Adrenal gland (tissue), 5 donors: ENCODE data around the gene AKR1A1.

Source experiments
- CTCF ChIP-seq, 6 experiments: fragments of 450-650 bp in 4 of 6; fragments of 200-600 bp in 2 of 6; sonication (generic) in 1 of 6; IDR thresholded peaks; 1 replicate in 5 of 6; 2 replicates in 1 of 6; pipeline versions ENCODE4 v1.5.1 to v1.8.0; 2016 to 2021; ENCODE audit warnings: antibody characterized with exemption in 6 of 6, mild to moderate bottlenecking in 2 of 6, moderate library complexity in 1 of 6
- POLR2A ChIP-seq, 2 donors: fragments of 450-650 bp; IDR thresholded peaks; one replicate each; pipeline ENCODE4 v1.6.1; 2017; ENCODE audit warnings: antibody characterized with exemption in 2 of 2, mild to moderate bottlenecking in 2 of 2, moderate library complexity in 1 of 2
- donor health status: DM: no; HTN: no; CAD: no.

DNA sequence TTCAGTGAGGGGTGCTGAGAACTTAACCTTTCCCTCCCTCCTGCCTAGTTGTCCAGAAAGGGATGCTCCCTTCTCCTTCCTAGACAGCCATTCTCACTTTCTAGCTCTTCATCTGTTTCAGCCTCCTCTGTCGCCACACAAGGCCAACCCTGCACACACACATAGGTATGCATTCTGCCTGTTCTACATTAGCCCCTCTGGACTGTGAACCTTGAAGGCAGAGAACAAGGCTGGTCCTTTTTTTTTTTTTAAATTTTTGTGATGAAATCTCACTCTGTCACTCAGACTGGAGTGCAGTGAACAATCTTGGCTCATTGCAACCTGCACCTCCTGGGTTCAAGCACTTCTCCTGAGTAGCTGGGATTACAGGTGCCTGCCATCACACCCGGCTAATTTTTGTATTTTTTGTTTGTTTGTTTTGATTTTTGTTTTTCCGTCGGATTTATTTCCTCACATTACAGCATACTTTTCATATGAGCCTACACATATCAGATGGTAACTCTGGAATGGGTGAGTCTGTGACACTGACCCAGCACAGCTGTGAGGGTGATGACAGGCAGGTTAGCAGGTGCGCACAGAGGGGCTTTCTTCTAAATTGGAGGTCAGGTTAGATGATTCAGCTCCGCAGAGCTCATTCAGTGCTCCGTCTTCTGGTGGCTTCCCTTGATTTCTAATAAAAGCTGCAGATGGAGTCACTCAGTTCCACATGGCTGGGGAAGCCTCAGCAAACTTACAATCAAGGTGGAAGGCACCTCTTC lies 4.9 kb upstream of the AKR1A1 start:
- TF ChIP-seq CTCF (IDR thresholded peaks at IDR 0.05) (no peak), POLR2A (IDR thresholded peaks at IDR 0.05) (no peak)
